ENCODE data around the gene OSTC.

OSTC gene

DNA sequence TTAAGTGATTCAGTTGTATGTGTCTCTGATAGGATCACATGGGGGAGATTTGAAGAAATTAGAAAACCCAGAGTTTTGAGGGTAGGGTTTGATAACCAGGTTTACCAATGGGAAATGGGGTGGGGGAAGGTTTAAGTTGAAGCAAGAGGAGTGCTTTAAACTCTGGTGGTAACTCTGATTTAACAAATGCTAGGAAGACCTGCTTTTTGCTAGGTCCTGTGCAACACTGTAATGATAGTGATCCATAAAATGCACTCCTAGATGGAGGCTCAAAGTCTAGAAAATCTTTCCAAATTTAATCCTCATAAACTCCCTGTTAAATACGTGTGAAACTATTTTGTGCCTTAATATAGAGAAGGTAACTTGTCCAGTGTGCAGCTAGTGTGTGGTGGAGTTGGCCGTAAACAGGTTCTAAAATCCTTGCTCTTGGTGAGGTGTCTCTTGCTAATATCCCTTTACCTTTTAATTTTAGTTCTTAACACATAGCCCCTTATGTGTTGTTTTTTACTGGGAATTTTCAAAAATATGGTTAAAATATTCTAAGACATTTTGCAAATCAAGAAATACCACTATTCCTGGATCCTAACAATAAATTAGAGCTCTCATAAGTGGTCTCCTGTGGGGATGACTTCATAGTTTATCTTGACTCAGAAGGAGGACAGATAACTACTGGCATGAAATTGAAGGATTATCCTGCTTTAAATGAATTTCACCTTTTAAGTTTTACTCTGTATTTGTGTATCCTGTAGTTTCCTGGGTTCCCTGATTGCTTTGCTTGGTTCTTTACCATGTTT lies 25.9 kb upstream of the OSTC start:
- no peak for TF ChIP-seq CTCF (IDR thresholded peaks at IDR 0.05; ENCODE audit: poor library complexity, severe bottlenecking)
- peaks cover 84% of the 10 kb centered on the region for H3K36me3 ChIP-seq (ENCODE audit: low read depth)
- H3K9me3 ChIP-seq (ENCODE audit: severe bottlenecking) = no peaks in the 10 kb centered on the region
- peaks cover 11% of the 10 kb centered on the region for H3K4me1 ChIP-seq (ENCODE audit: insufficient read depth, poor library complexity, severe bottlenecking)
- no peak overlapping the region for H3K27ac ChIP-seq (ENCODE audit: poor library complexity, severe bottlenecking)
- ATAC-seq (ENCODE audit: low read depth) = no peak
- H3K27me3 ChIP-seq (ENCODE audit: insufficient read depth, poor library complexity, severe bottlenecking) = no peaks in the 10 kb centered on the region
- no peak overlapping the region for H3K4me3 ChIP-seq (ENCODE audit: severe bottlenecking)
- no peak for DNase-seq (ENCODE audit: low spot score)

DNA sequence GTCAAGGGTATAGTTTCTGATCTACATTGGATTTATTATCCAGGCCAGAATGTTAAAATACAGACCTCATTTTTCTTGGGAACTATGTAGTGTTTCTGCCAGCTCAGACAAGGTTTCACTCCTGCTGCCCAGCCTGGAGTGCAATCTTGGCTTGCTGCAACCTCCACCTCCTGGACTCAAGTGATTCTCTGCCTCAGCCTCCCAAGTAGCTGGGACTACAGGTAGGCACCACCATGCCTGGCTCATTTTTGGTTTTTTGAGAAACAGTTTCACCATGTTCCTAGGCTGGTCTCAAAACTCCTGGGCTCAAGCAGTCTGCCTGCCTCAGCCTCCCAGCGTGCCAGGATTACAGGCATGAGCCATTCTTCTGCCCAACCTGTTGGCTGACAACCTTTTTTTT lies 24.3 kb upstream of the OSTC start:
- H3K4me1 ChIP-seq (ENCODE audit: insufficient read depth, poor library complexity, severe bottlenecking) = peaks cover 11% of the 10 kb centered on the region
- no peaks in the 10 kb centered on the region for H3K9me3 ChIP-seq (ENCODE audit: severe bottlenecking)
- H3K36me3 ChIP-seq (ENCODE audit: low read depth) = peaks cover 100% of the 10 kb centered on the region
- no peaks in the 10 kb centered on the region for H3K27me3 ChIP-seq (ENCODE audit: insufficient read depth, poor library complexity, severe bottlenecking)
- H3K4me3 ChIP-seq (ENCODE audit: severe bottlenecking) = no peak overlapping the region
- DNase-seq (ENCODE audit: low spot score) (no peak), ATAC-seq (ENCODE audit: low read depth) (no peak)
- no peak for TF ChIP-seq CTCF (IDR thresholded peaks at IDR 0.05; ENCODE audit: poor library complexity, severe bottlenecking)
- H3K27ac ChIP-seq (ENCODE audit: poor library complexity, severe bottlenecking) = no peak overlapping the region

DNA sequence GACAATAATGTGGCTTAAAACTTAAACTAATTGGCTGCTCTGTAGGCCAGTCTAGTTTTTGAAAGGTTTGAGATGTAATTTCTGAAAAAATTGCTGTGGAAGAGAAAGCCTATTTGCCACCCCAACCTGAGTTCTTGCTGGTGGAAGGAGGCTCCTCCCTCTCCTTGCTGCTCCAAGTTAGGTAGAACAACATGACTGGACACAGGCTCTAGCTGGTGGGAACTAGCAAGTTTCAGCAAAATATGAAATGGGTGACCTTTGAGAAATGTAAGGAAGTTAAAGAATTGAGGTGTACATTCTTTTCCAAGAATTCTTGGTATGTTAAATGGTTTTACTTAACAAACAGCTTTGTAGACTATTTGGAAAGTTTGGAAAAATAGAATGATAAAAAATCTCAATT lies 22.0 kb upstream of the OSTC start:
- Histone ChIP-seq H3K27me3 (ENCODE audit: insufficient read depth, poor library complexity, severe bottlenecking) (no peaks in the 10 kb centered on the region), H3K36me3 (ENCODE audit: low read depth) (peaks cover 98% of the 10 kb centered on the region), H3K9me3 (ENCODE audit: severe bottlenecking) (no peaks in the 10 kb centered on the region), H3K4me1 (ENCODE audit: insufficient read depth, poor library complexity, severe bottlenecking) (no peaks in the 10 kb centered on the region), H3K27ac (ENCODE audit: poor library complexity, severe bottlenecking) (no peak overlapping the region), H3K4me3 (ENCODE audit: severe bottlenecking) (no peak overlapping the region)
- ATAC-seq (ENCODE audit: low read depth) = no peak
- no peak for DNase-seq (ENCODE audit: low spot score)
- TF ChIP-seq CTCF (IDR thresholded peaks at IDR 0.05; ENCODE audit: poor library complexity, severe bottlenecking) = no peak

DNA sequence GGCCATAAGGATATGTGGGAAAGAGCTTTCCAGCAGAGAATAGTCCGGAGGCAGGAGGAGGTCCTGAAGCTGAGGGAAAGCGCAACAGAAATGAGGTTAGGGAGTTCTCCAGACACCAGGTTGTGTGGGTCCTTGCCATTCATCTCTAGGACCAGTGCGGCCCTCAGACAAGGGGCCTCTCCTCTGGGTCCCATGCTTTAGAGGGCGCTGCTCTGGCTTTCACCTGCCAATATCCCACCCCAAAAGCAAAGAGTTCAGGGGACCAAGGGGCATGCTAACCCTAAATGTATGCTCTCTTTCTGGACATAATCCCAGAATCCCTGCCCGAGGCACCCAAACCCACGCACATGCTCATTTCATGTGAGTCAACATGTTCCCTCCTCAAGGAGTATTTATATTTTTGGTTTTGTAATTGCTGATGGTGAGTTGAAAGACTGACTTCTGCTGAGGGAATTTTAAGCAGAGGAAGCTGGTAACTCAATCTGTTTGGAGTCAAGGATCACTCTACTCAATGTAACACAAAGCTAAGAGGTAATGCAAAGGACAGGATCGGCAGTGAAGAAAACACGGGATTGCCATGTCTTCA lies 15.2 kb upstream of the OSTC start:
- DNase-seq (ENCODE audit: low spot score) (no peak), ATAC-seq (ENCODE audit: low read depth) (no peak)
- H3K36me3 ChIP-seq (ENCODE audit: low read depth) = peaks cover 36% of the 10 kb centered on the region

More for the DNA sequence above, 15.2 kb upstream of the OSTC start:
- Histone ChIP-seq H3K9me3 (ENCODE audit: severe bottlenecking) (no peaks in the 10 kb centered on the region), H3K4me1 (ENCODE audit: insufficient read depth, poor library complexity, severe bottlenecking) (no peaks in the 10 kb centered on the region), H3K4me3 (ENCODE audit: severe bottlenecking) (no peak overlapping the region), H3K27ac (ENCODE audit: poor library complexity, severe bottlenecking) (no peak overlapping the region), H3K27me3 (ENCODE audit: insufficient read depth, poor library complexity, severe bottlenecking) (no peaks in the 10 kb centered on the region)
- no peak for TF ChIP-seq CTCF (IDR thresholded peaks at IDR 0.05; ENCODE audit: poor library complexity, severe bottlenecking)

Data from RWPE2 (cell line).